ENCODE results near the gene PLA1A. TPM values are rescaled to one million over a fixed set of nuclear protein-coding genes. Genes with fewer than 3 reads are reported as not detected.

Gene PLA1A
- total and polyA plus RNA-seq, 2 donors (not counting 3 experiments of a cell fraction or from before 2014, with no cell fraction given) = 0.07 TPM; not detected in 1

GRCh38 chr3:119647171-119647570 is 49.5 kb downstream of the PLA1A start:
- DNase-seq (ENCODE audit: low read depth, low spot score) (peak; percentile 85), FAIRE-seq (peak; percentile 47)
- H3K4me2 ChIP-seq (ENCODE audit: insufficient read depth, low read length) = no peak overlapping the region
- no peaks in the 10 kb centered on the region for H3K36me3 ChIP-seq (ENCODE audit: control insufficient read depth in 2 of 2, extremely low read depth in 1 of 2, insufficient read depth in 2 of 2, low read length in 2 of 2)
- H3K4me1 ChIP-seq (ENCODE audit: control insufficient read depth, extremely low read depth, insufficient read depth, low read length) = peaks cover 4% of the 10 kb centered on the region
- no peaks in the 10 kb centered on the region for H3K27me3 ChIP-seq (ENCODE audit: control insufficient read depth in 2 of 2, insufficient read depth in 2 of 2, low read length in 2 of 2)
- no peak overlapping the region for H3K9ac ChIP-seq (replicated peaks; ENCODE audit: extremely low read depth, insufficient read depth, low read length)
- intact Hi-C loops (cut with micrococcal nuclease) (no loop called here), dilution Hi-C loops (cut with MboI; ENCODE audit: extremely low pct_ligation_motif_present, low sequenced_read_pairs) (no loop called here)
- H3K4me3 ChIP-seq (replicated peaks in 1 of 3; ENCODE audit: insufficient read depth in 1 of 3, low read depth in 1 of 3, low read length in 3 of 3) = no peak overlapping the region
- peak overlapping the region; percentile 10 for H2AFZ ChIP-seq (ENCODE audit: low read depth, low read length)
- no peaks in the 10 kb centered on the region for H3K79me2 ChIP-seq (ENCODE audit: control insufficient read depth, insufficient read depth, low read length)
- H3K27ac ChIP-seq (ENCODE audit: insufficient read depth, low read depth, low read length) = no peak overlapping the region
- peak; percentile 12 for TF ChIP-seq POLR2A (IDR thresholded peaks at IDR 0.05; ENCODE audit: low read depth, low read length)
- no peak for TF ChIP-seq MYC (IDR thresholded peaks at IDR 0.05; ENCODE audit: low read depth, low read length)
- CTCF ChIA-PET = interaction anchor here (2.4 kb wide), 1 partner anchor 16 kb away, joined by 5 read pairs; no protein-coding TSS in a partner anchor
- no peaks in the 10 kb centered on the region for H3K9me3 ChIP-seq (replicated peaks; ENCODE audit: control insufficient read depth, insufficient read depth, low read length)
- H4K20me1 ChIP-seq (replicated peaks; ENCODE audit: control insufficient read depth, extremely low read depth, insufficient read depth, low read length) = no peaks in the 10 kb centered on the region
- H3K9me1 ChIP-seq (replicated peaks; ENCODE audit: control insufficient read depth, extremely low read depth, insufficient read depth, low read length) = no peaks in the 10 kb centered on the region
- BruUV-seq (replicated peaks) = no TSS peak
- POLR2A ChIA-PET = no interaction called here

- H3K9me3 ChIP-seq (replicated peaks; ENCODE audit: control insufficient read depth, insufficient read depth, low read length) = no peaks in the 10 kb centered on the region
- peaks cover 4% of the 10 kb centered on the region for H3K4me1 ChIP-seq (ENCODE audit: control insufficient read depth, extremely low read depth, insufficient read depth, low read length)
- no peaks in the 10 kb centered on the region for H3K36me3 ChIP-seq (ENCODE audit: control insufficient read depth in 2 of 2, extremely low read depth in 1 of 2, insufficient read depth in 2 of 2, low read length in 2 of 2)
- H3K9ac ChIP-seq (replicated peaks; ENCODE audit: extremely low read depth, insufficient read depth, low read length) = no peak overlapping the region
- intact Hi-C loops (cut with micrococcal nuclease) (no loop called here), dilution Hi-C loops (cut with MboI; ENCODE audit: extremely low pct_ligation_motif_present, low sequenced_read_pairs) (no loop called here)
- no peak overlapping the region for H2AFZ ChIP-seq (ENCODE audit: low read depth, low read length)
- H3K4me3 ChIP-seq (replicated peaks in 1 of 3; ENCODE audit: insufficient read depth in 1 of 3, low read depth in 1 of 3, low read length in 3 of 3) = no peak overlapping the region
- no peak for DNase-seq (ENCODE audit: low read depth, low spot score)
- H4K20me1 ChIP-seq (replicated peaks; ENCODE audit: control insufficient read depth, extremely low read depth, insufficient read depth, low read length) = no peaks in the 10 kb centered on the region
- H3K27ac ChIP-seq (ENCODE audit: insufficient read depth, low read depth, low read length) = no peak overlapping the region
- POLR2A ChIA-PET = no interaction called here
- FAIRE-seq = no peak
- no peaks in the 10 kb centered on the region for H3K9me1 ChIP-seq (replicated peaks; ENCODE audit: control insufficient read depth, extremely low read depth, insufficient read depth, low read length)
- TF ChIP-seq MYC (IDR thresholded peaks at IDR 0.05; ENCODE audit: low read depth, low read length) = no peak
- no peak for TF ChIP-seq POLR2AphosphoS5 (IDR thresholded peaks at IDR 0.05; ENCODE audit: insufficient read depth, low read depth, low read length)
- no peak for TF ChIP-seq JUN (IDR thresholded peaks at IDR 0.05; ENCODE audit: borderline replicate concordance, insufficient read depth, insufficient read length, low read depth)
- TF ChIP-seq CTCF (IDR thresholded peaks at IDR 0.05; ENCODE audit: extremely low read depth in 1 of 2, insufficient read depth in 1 of 2, low read depth in 1 of 2, low read length in 2 of 2) = no peak
- TF ChIP-seq POLR2A (IDR thresholded peaks at IDR 0.05; ENCODE audit: low read depth, low read length) = no peak
- TF ChIP-seq EZH2 (IDR thresholded peaks at IDR 0.05; ENCODE audit: borderline replicate concordance, low read depth, low read length, severe bottlenecking) = no peak
- TF ChIP-seq MAX (IDR thresholded peaks at IDR 0.05; ENCODE audit: insufficient read depth, insufficient read length) = no peak
- no peak for TF ChIP-seq FOS (IDR thresholded peaks at IDR 0.05; ENCODE audit: borderline replicate concordance, insufficient read depth, low read length)
- TF ChIP-seq GATA2 (IDR thresholded peaks at IDR 0.05; ENCODE audit: insufficient read depth, insufficient read length, low read depth, low read length) = no peak
- no peaks in the 10 kb centered on the region for H3K27me3 ChIP-seq (ENCODE audit: control insufficient read depth in 2 of 2, insufficient read depth in 2 of 2, low read length in 2 of 2)
- H3K79me2 ChIP-seq (ENCODE audit: control insufficient read depth, insufficient read depth, low read length) = no peaks in the 10 kb centered on the region
- CTCF ChIA-PET = interaction anchor here (0.9 to 2.4 kb wide), 2 partner anchors 15 to 33 kb away, joined by 3 to 5 read pairs; no protein-coding TSS in a partner anchor
- no TSS peak for BruUV-seq (replicated peaks)
- no peak overlapping the region for H3K4me2 ChIP-seq (ENCODE audit: insufficient read depth, low read length)
These were observed 50.3 kb downstream of the PLA1A start for GRCh38 chr3:119647843-119648575.

Measured in endothelial cell of umbilical vein (primary cell).